ENCODE data around the gene SNRNP48.

The SNRNP48 gene

GRCh38 chr6:7566617-7567173 is 23.3 kb upstream of the SNRNP48 start:
- H3K4me3 ChIP-seq (ENCODE audit: low read depth, low read length) = no peak overlapping the region
- no peak for TF ChIP-seq CTCF (IDR thresholded peaks at IDR 0.05; ENCODE audit: insufficient read depth, low read length, missing control alignments)
- ChIA-PET CTCF (interaction anchor here (0.9 to 4.1 kb wide), 4 partner anchors 12 to 290 kb away, joined by 3 to 20 read pairs (median 4); no protein-coding TSS in a partner anchor), POLR2A (interaction anchor here (0.7 kb wide), 1 partner anchor 20 kb away, joined by 3 read pairs; no protein-coding TSS in a partner anchor)
- no peak for DNase-seq (ENCODE audit: low read depth, low spot score)

- POLR2A ChIA-PET = interaction anchor here (1.1 to 1.3 kb wide), 2 partner anchors 22 to 27 kb away, joined by 3 to 5 read pairs; partner anchors contain the start of genes DSP and SNRNP48
- H3K4me3 ChIP-seq (ENCODE audit: low read depth, low read length) = no peak overlapping the region
- CTCF ChIA-PET = interaction anchor here (0.8 to 4.1 kb wide), 2 partner anchors 143 to 844 kb away, joined by 3 to 20 read pairs; no protein-coding TSS in a partner anchor
- TF ChIP-seq CTCF (IDR thresholded peaks at IDR 0.05; ENCODE audit: insufficient read depth, low read length, missing control alignments) = no peak
- peak; percentile 92 for DNase-seq (ENCODE audit: low read depth, low spot score)
Measured at GRCh38 chr6:7568021-7568420, 22.0 kb upstream of the SNRNP48 start.

GRCh38 chr6:7569082-7569481 is 20.9 kb upstream of the SNRNP48 start:
- no peak overlapping the region for H3K4me3 ChIP-seq (ENCODE audit: low read depth, low read length)
- CTCF ChIA-PET = interaction anchor here (4.1 kb wide), 1 partner anchor 144 kb away, joined by 20 read pairs; no protein-coding TSS in a partner anchor
- no peak for DNase-seq (ENCODE audit: low read depth, low spot score)
- no peak for TF ChIP-seq CTCF (IDR thresholded peaks at IDR 0.05; ENCODE audit: insufficient read depth, low read length, missing control alignments)
- POLR2A ChIA-PET = no interaction called here

- no peak for DNase-seq (ENCODE audit: low read depth, low spot score)
- POLR2A ChIA-PET = no interaction called here
- CTCF ChIA-PET = interaction anchor here (0.6 to 1.4 kb wide), 3 partner anchors 147 to 295 kb away, joined by 3 to 9 read pairs (median 3); no protein-coding TSS in a partner anchor
Measured at GRCh38 chr6:7572213-7572943, 17.6 kb upstream of the SNRNP48 start.

GRCh38 chr6:7574500-7574899 is 15.5 kb upstream of the SNRNP48 start:
- POLR2A ChIA-PET = no interaction called here
- CTCF ChIA-PET = no interaction called here
- no peak for TF ChIP-seq CTCF (IDR thresholded peaks at IDR 0.05; ENCODE audit: insufficient read depth, low read length, missing control alignments)
- H3K4me3 ChIP-seq (ENCODE audit: low read depth, low read length) = no peak overlapping the region
- no peak for DNase-seq (ENCODE audit: low read depth, low spot score)

More at GRCh38 chr6:7572213-7572943, 17.6 kb upstream of the SNRNP48 start:
- no peak overlapping the region for H3K4me3 ChIP-seq (ENCODE audit: low read depth, low read length)
- TF ChIP-seq CTCF (IDR thresholded peaks at IDR 0.05; ENCODE audit: insufficient read depth, low read length, missing control alignments) = no peak

- POLR2A ChIA-PET = no interaction called here
- no peak for TF ChIP-seq CTCF (IDR thresholded peaks at IDR 0.05; ENCODE audit: insufficient read depth, low read length, missing control alignments)
- H3K4me3 ChIP-seq (ENCODE audit: low read depth, low read length) = no peak overlapping the region
- DNase-seq (ENCODE audit: low read depth, low spot score) = no peak
- CTCF ChIA-PET = no interaction called here
Measured at GRCh38 chr6:7578516-7578915, 11.5 kb upstream of the SNRNP48 start.

All from AG04449 (cell line).